T-cell (primary cell): ENCODE measurements around the gene C1QTNF9. TPM values are rescaled to one million over a fixed set of nuclear protein-coding genes. Genes with fewer than 3 reads are reported as not detected.
"Not testable (repeated sequence)": the region's sequence is repeated elsewhere in the genome, so short reads cannot be mapped to it uniquely, and the experiment has no call there.

Experiments used
- ATAC-seq, 4 experiments: fragments of 200-7000 bp in 3 of 4; fragments of 150-1000 bp in 1 of 4; cut with Tn5 transposase; replicated peaks in 1 of 4; 1 replicate in 3 of 4; 2 replicates in 1 of 4; pipeline ENCODE4 v1.10.0; 2021; ENCODE audit warnings: moderate library complexity in 3 of 4, mild to moderate bottlenecking in 2 of 4, moderate number of reproducible peaks in 1 of 4
- CTCF ChIA-PET, 2 donors: fragments of 300-600 bp; sonication (Branson Sonifier 250); formaldehyde crosslinking; loops; one replicate each; lab custom pipeline; 2022; ENCODE audit warnings: antibody characterized with exemption in 2 of 2; lab: Charles Lee
- POLR2A ChIA-PET, 2 donors: fragments of 300-600 bp; sonication (Branson Sonifier 250); formaldehyde crosslinking; loops; one replicate each; lab custom pipeline; 2022; ENCODE audit warnings: antibody characterized with exemption in 2 of 2; lab: Charles Lee
- DNase-seq, 35 experiments: peaks; one replicate each; pipeline versions ENCODE4 v3.0.0 to v3.0.0-alpha.2; 2013 to 2023
- H3K27ac ChIP-seq: one replicate; pipeline ENCODE4 v1.5.1; 2013; ENCODE audit warnings: low read length
- H3K27me3 ChIP-seq, 2 experiments: replicated peaks in 1 of 2; 1 replicate in 1 of 2; 2 replicates in 1 of 2; pipeline versions ENCODE4 v1.6.1 to v1.7.0; 2013; ENCODE audit warnings: low read length in 1 of 2, mixed read lengths in 1 of 2; ENCODE audit not compliant: control insufficient read depth in 2 of 2, insufficient read depth in 2 of 2; ENCODE audit errors: extremely low read depth in 1 of 2
- H3K36me3 ChIP-seq, 2 donors: 1 replicate in 1 of 2; 2 replicates in 1 of 2; pipeline versions ENCODE4 v1.6.1 to v1.7.0; 2013; ENCODE audit warnings: low read length in 1 of 2; ENCODE audit not compliant: control insufficient read depth in 2 of 2, insufficient read depth in 1 of 2; ENCODE audit errors: extremely low read depth in 1 of 2
- H3K4me1 ChIP-seq, 2 experiments: 1 replicate in 1 of 2; 2 replicates in 1 of 2; pipeline versions ENCODE4 v1.6.1 to v1.7.0; 2013; ENCODE audit warnings: low read length in 2 of 2, mixed read lengths in 1 of 2; ENCODE audit not compliant: insufficient read depth in 2 of 2, control insufficient read depth in 1 of 2; ENCODE audit errors: extremely low read depth in 1 of 2
- H3K4me3 ChIP-seq, 2 donors: 1 replicate in 1 of 2; 2 replicates in 1 of 2; pipeline versions ENCODE4 v1.5.1 to v1.7.0; 2013; ENCODE audit warnings: mild to moderate bottlenecking in 2 of 2, low read length in 1 of 2, moderate library complexity in 1 of 2; ENCODE audit not compliant: control insufficient read depth in 1 of 2; ENCODE audit errors: extremely low read depth in 1 of 2
- H3K9me3 ChIP-seq: 2 replicates; pipeline ENCODE4 v1.7.0; 2013
- H3K27ac Mint-ChIP-seq, 2 donors: one replicate each; pipeline ENCODE4 v1.8.0; 2020 to 2021; ENCODE audit warnings: mild to moderate bottlenecking in 2 of 2, mixed read lengths in 2 of 2
- H3K27me3 Mint-ChIP-seq, 2 donors: one replicate each; pipeline ENCODE4 v1.8.0; 2021 to 2022; ENCODE audit warnings: mixed read lengths in 2 of 2
- H3K36me3 Mint-ChIP-seq: one replicate; pipeline ENCODE4 v1.8.0; 2021; ENCODE audit warnings: mixed read lengths
- H3K4me1 Mint-ChIP-seq, 3 donors: one replicate each; pipeline ENCODE4 v1.8.0; 2020 to 2022; ENCODE audit warnings: mixed read lengths in 3 of 3, mild to moderate bottlenecking in 1 of 3
- H3K4me3 Mint-ChIP-seq, 3 donors: one replicate each; pipeline ENCODE4 v1.8.0; 2020 to 2022; ENCODE audit warnings: mild to moderate bottlenecking in 3 of 3, mixed read lengths in 3 of 3, moderate library complexity in 3 of 3
- H3K9me3 Mint-ChIP-seq, 3 donors: one replicate each; pipeline ENCODE4 v1.8.0; 2020 to 2022; ENCODE audit warnings: mixed read lengths in 3 of 3
- WGBS: methylation state at CpG from one replicate; pipeline ENCODE4 v1.1.5; 2013; ENCODE audit warnings: missing lambda C conversion rate; ENCODE audit not compliant: insufficient coverage; 5-methylcytosine and 5-hydroxymethylcytosine counted together
- total RNA-seq, 35 experiments: library from RNA in 6 of 35; stranded (reverse) in 6 of 35; fragments of 120-200 nt in 1 of 35; gene quantifications; one replicate each; pipeline versions ENCODE4 v1.2.1 to v1.2.4 and lab custom pipeline; 2013 to 2026

Gene C1QTNF9
- total RNA-seq, 5 donors from 2014 or later (not counting 1 experiment from before 2014, with no cell fraction given): 0.23 TPM; not detected in 4

- Histone ChIP-seq H3K27ac (no peak overlapping the region), H3K36me3 (no peaks in the 10 kb centered on the region), H3K27me3 (no peaks in the 10 kb centered on the region), H3K4me3 (no peak overlapping the region), H3K4me1 (no peaks in the 10 kb centered on the region), H3K9me3 (no peaks in the 10 kb centered on the region)
- ChIA-PET CTCF (no interaction called here), POLR2A (no interaction called here)
- WGBS: 97% methylated on average over 6 of the region's 7 CpGs
- Mint-ChIP-seq H3K27ac (no peak overlapping the region), H3K27me3 (no peaks in the 10 kb centered on the region), H3K4me1 (no peaks in the 10 kb centered on the region), H3K4me3 (no peak overlapping the region), H3K9me3 (no peaks in the 10 kb centered on the region), H3K36me3 (no peaks in the 10 kb centered on the region)
- DNase-seq: no peak
- no peak for ATAC-seq
Measured at GRCh38 chr13:24356270-24356669, 46.9 kb downstream of the C1QTNF9 start.

- H3K4me1 Mint-ChIP-seq: no peaks in the 10 kb centered on the region
- Histone ChIP-seq H3K4me1 (no peaks in the 10 kb centered on the region), H3K9me3 (no peaks in the 10 kb centered on the region), H3K27ac (no peak overlapping the region), H3K36me3 (no peaks in the 10 kb centered on the region), H3K4me3 (no peak overlapping the region), H3K27me3 (no peaks in the 10 kb centered on the region)
- ChIA-PET POLR2A (no interaction called here), CTCF (no interaction called here)
- no peak overlapping the region for H3K27ac Mint-ChIP-seq
- ATAC-seq (no peak), DNase-seq (no peak)
- H3K4me3 Mint-ChIP-seq: no peak overlapping the region
- WGBS: 93% methylated on average over 7 of the region's 7 CpGs
- no peaks in the 10 kb centered on the region for H3K9me3 Mint-ChIP-seq
- H3K27me3 Mint-ChIP-seq: no peaks in the 10 kb centered on the region
- H3K36me3 Mint-ChIP-seq: no peaks in the 10 kb centered on the region
Measured at GRCh38 chr13:24356837-24357236, 47.5 kb downstream of the C1QTNF9 start.

DNA sequence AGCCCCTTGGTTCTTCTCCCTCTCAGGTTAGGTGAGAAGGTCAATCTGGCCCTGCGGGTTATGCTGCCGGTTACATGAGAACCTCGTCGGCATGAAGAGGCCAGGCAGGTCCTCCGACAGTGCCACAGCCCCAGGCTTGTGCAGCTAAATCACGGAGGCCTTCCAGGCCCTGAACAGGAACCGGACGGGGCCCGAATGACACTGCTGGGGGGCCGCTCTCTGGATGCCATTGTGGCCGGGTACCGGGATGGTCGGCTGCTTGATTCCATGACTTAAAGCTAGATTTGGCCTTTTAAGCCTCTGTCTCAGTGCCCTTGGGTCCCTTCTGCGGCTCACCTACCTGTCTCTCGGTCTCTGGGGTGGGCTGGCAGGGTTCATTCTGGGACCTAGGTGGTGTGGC, 48.4 kb downstream of the C1QTNF9 start:
- ATAC-seq (no peak), DNase-seq (no peak)
- H3K27me3 ChIP-seq: no peaks in the 10 kb centered on the region
- WGBS: 98% methylated on average over 14 of the region's 15 CpGs
- no peaks in the 10 kb centered on the region for H3K9me3 ChIP-seq
- no peaks in the 10 kb centered on the region for H3K27me3 Mint-ChIP-seq
- H3K27ac Mint-ChIP-seq: no peak overlapping the region
- H3K4me1 ChIP-seq: no peaks in the 10 kb centered on the region
- no peaks in the 10 kb centered on the region for H3K4me1 Mint-ChIP-seq
- H3K36me3 ChIP-seq: no peaks in the 10 kb centered on the region
- CTCF ChIA-PET: no interaction called here
- POLR2A ChIA-PET: no interaction called here
- H3K27ac ChIP-seq: no peak overlapping the region
- H3K4me3 Mint-ChIP-seq: no peak overlapping the region
- no peak overlapping the region for H3K4me3 ChIP-seq
- no peaks in the 10 kb centered on the region for H3K36me3 Mint-ChIP-seq
- H3K9me3 Mint-ChIP-seq: no peaks in the 10 kb centered on the region

DNA sequence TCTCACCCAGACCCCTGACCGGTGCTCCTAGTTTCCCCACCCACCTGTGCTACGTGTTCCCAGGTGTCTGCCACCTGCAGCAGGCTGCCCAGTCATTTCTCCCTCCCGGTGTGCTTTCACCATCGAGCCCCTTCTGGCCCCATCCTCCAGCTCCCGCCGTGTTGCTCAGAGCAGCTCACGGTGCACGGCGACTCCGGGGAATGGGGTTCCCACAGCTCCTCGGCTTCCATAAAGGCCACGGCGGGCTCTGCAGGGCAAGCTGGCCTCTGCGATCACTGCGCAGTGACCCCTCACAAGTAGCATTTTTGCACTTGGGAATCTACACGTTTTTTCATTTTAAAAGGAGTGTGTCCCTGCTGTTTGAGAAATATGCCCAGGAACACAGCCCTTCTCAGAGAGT, 49.5 kb downstream of the C1QTNF9 start:
- H3K36me3 ChIP-seq, POLR2A ChIA-PET, H3K4me3 ChIP-seq, H3K27me3 Mint-ChIP-seq, H3K36me3 Mint-ChIP-seq, ATAC-seq, H3K9me3 ChIP-seq, H3K4me1 Mint-ChIP-seq, H3K4me3 Mint-ChIP-seq, H3K27ac ChIP-seq, H3K27ac Mint-ChIP-seq, H3K27me3 ChIP-seq, H3K4me1 ChIP-seq, DNase-seq, CTCF ChIA-PET, H3K9me3 Mint-ChIP-seq: not testable (repeated sequence)
- 75% methylated on average over 3 of the region's 16 CpGs for WGBS

GRCh38 chr13:24359252-24359651, 49.9 kb downstream of the C1QTNF9 start:
- H3K27ac ChIP-seq, H3K27ac Mint-ChIP-seq, H3K4me1 Mint-ChIP-seq, H3K36me3 ChIP-seq, H3K4me3 Mint-ChIP-seq, H3K9me3 ChIP-seq, H3K4me3 ChIP-seq, ATAC-seq, DNase-seq, POLR2A ChIA-PET, H3K27me3 Mint-ChIP-seq, H3K4me1 ChIP-seq, H3K27me3 ChIP-seq, CTCF ChIA-PET, H3K9me3 Mint-ChIP-seq, H3K36me3 Mint-ChIP-seq: not testable (repeated sequence)
- 86% methylated on average over 1 of the region's 9 CpGs for WGBS

DNA sequence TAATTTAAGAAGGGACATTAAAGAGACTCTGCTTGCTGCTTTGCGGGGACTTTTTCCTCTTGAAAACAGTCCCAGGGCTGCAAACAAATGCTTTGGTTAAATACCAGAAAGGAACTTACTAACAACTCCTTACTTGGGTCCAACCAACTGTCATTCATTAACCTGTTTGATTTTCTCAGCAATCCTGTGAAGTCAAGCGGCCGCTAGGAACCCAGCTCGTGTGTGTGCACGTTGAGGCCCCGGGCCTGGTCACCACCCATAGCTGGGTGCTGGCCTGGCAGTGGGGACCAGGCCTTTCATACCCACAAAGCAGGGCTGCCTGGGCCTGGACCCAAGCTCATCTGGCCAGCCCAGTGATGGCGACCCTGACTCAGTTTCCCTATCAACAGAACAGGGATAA, 50.7 kb downstream of the C1QTNF9 start:
- no peak for DNase-seq
- no peak for ATAC-seq
- POLR2A ChIA-PET: no interaction called here
- Mint-ChIP-seq H3K36me3 (no peaks in the 10 kb centered on the region), H3K9me3 (no peaks in the 10 kb centered on the region), H3K4me3 (no peak overlapping the region), H3K27ac (no peak overlapping the region), H3K4me1 (no peaks in the 10 kb centered on the region), H3K27me3 (no peaks in the 10 kb centered on the region)
- H3K4me1 ChIP-seq: no peaks in the 10 kb centered on the region
- H3K4me3 ChIP-seq: no peak overlapping the region
- H3K27ac ChIP-seq: no peak overlapping the region
- H3K36me3 ChIP-seq: no peaks in the 10 kb centered on the region
- no peaks in the 10 kb centered on the region for H3K27me3 ChIP-seq
- 97% methylated on average over 6 of the region's 7 CpGs for WGBS
- CTCF ChIA-PET: no interaction called here
- H3K9me3 ChIP-seq: no peaks in the 10 kb centered on the region

GRCh38 chr13:24361113-24361512, 51.7 kb downstream of the C1QTNF9 start:
- ATAC-seq (no peak), DNase-seq (no peak)
- H3K4me3 Mint-ChIP-seq: no peak overlapping the region
- Histone ChIP-seq H3K4me1 (no peaks in the 10 kb centered on the region), H3K27me3 (no peaks in the 10 kb centered on the region), H3K4me3 (no peak overlapping the region), H3K9me3 (no peaks in the 10 kb centered on the region), H3K36me3 (no peaks in the 10 kb centered on the region), H3K27ac (no peak overlapping the region)
- H3K36me3 Mint-ChIP-seq: no peaks in the 10 kb centered on the region
- 93% methylated on average over 2 of the region's 2 CpGs for WGBS
- H3K4me1 Mint-ChIP-seq: no peaks in the 10 kb centered on the region
- no peaks in the 10 kb centered on the region for H3K27me3 Mint-ChIP-seq
- ChIA-PET CTCF (no interaction called here), POLR2A (no interaction called here)
- no peak overlapping the region for H3K27ac Mint-ChIP-seq
- no peaks in the 10 kb centered on the region for H3K9me3 Mint-ChIP-seq
